ENCODE results near the gene PAX3. TPM values are rescaled to one million over a fixed set of nuclear protein-coding genes. Genes with fewer than 3 reads are reported as not detected.

Gene PAX3
- total RNA-seq, 2 donors from 2014 or later, result not detected

DNA sequence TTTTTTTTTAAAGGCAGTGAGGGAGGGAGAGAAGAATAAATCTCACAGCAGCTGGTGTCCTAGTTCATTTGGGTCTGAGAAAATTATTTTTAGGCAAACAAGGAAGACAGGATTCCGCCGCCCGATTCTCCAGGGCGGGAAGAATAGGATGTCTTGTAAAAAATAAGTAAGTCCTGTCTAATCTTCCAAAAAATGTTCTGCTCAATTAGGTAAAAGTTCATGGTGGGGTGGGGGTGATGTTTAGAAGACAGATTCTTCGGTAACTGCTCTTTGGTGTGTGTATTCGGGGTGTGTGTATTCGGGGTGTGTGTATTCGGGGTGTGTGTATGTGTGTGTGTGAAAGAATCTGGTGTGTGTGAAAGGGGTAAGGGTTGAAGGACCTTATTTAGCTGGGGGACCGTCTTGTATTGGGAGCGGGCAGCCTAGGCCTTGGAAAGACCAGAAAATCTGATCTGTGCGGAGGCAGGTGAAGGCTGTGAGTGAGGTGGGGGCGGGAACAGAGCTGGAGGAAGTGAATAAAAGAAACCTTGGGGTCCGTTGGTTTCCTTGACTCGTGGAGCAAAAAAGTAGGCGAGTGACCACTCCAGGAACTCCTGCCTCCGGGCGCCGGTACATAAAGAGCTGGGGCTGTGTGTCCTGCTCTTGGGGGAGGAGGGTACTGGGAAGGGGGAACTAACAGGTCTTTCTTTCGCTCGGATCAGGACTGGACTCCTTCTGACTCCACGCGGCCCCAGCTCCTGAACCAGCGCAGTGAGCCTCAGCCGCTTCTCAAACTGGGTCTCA is 4.4 kb upstream of the PAX3 start:
- Histone ChIP-seq H3K9me3 (ENCODE audit: control insufficient read depth, low read length) (no peaks in the 10 kb centered on the region), H3K27ac (ENCODE audit: low read depth, low read length) (no peak overlapping the region), H3K27me3 (ENCODE audit: control insufficient read depth, insufficient read depth, low read length, poor library complexity, severe bottlenecking) (peaks cover 100% of the 10 kb centered on the region), H3K9ac (ENCODE audit: extremely low read depth, low read length, poor library complexity, severe bottlenecking) (no peak overlapping the region), H3K4me3 (ENCODE audit: low read length) (no peak overlapping the region), H3K4me1 (ENCODE audit: control insufficient read depth, insufficient read depth, low read length) (peaks cover 3% of the 10 kb centered on the region), H3K36me3 (ENCODE audit: control insufficient read depth, insufficient read depth, low read length) (no peaks in the 10 kb centered on the region)
- H3K9me3 Mint-ChIP-seq, result peaks cover 3% of the 10 kb centered on the region
- TF ChIP-seq, protein P1, sequence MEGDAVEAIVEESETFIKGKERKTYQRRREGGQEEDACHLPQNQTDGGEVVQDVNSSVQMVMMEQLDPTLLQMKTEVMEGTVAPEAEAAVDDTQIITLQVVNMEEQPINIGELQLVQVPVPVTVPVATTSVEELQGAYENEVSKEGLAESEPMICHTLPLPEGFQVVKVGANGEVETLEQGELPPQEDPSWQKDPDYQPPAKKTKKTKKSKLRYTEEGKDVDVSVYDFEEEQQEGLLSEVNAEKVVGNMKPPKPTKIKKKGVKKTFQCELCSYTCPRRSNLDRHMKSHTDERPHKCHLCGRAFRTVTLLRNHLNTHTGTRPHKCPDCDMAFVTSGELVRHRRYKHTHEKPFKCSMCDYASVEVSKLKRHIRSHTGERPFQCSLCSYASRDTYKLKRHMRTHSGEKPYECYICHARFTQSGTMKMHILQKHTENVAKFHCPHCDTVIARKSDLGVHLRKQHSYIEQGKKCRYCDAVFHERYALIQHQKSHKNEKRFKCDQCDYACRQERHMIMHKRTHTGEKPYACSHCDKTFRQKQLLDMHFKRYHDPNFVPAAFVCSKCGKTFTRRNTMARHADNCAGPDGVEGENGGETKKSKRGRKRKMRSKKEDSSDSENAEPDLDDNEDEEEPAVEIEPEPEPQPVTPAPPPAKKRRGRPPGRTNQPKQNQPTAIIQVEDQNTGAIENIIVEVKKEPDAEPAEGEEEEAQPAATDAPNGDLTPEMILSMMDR (conservative IDR thresholded peaks at IDR 0.05), result no peak
- no peak overlapping the region for H3K4me3 Mint-ChIP-seq
- peaks cover 48% of the 10 kb centered on the region for H3K4me1 Mint-ChIP-seq
- no peak for DNase-seq
- H3K27ac Mint-ChIP-seq, result no peak overlapping the region
- peaks cover 100% of the 10 kb centered on the region for H3K27me3 Mint-ChIP-seq (ENCODE audit: insufficient read depth)
- 7 to 8% methylated on average over 6 to 24 of the region's 24 CpGs for WGBS, 2 experiments (ENCODE audit: insufficient coverage in 1 of 2, insufficient read length in 1 of 2)
- H3K36me3 Mint-ChIP-seq (ENCODE audit: low read depth), result no peaks in the 10 kb centered on the region

DNA sequence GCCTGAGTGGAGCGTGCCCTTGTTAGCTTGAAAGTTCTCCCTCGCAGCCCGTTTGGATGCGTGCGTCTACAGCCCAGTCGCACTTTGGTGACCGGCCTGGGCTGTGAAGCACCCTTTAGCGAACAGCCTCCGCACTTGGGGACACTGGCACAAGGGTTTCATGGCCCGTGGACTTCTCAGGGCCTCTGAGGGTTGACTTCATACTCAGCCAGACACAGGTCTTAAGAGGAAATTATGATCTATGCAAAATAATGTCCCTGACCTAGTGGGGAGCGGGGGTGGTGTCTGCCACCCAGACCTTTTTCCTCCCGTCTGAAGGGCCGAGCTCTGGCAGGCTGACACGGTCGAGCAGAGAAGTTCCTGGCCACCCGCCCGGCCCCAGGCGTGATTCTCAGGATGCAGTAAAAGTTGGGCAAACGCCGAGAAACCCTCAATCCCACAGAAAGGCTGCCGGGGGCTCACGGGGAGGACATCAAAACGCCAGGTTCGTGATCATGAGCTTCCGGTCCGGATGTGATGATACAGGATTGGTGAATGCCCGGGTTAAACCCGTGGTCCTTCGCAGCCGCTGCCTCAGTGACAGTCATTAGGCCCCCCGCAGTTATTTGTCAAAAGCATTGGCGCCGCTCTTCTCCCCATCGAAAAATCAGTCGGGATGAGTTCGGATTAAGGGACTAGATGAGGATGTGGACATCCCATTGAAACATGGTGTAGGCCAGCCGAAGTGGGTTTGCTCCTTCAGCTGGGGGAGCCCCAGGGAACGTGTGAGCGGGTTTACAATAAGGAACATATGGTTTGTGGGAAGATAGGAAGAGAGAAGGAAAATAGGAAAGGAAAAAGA is 3.6 kb upstream of the PAX3 start:
- TF ChIP-seq, protein P1 (conservative IDR thresholded peaks at IDR 0.05), result no peak
- H3K4me1 ChIP-seq (ENCODE audit: control insufficient read depth, insufficient read depth, low read length), result peaks cover 3% of the 10 kb centered on the region
- H3K4me3 ChIP-seq (ENCODE audit: low read length), result no peak overlapping the region
- Mint-ChIP-seq H3K4me1 (peaks cover 53% of the 10 kb centered on the region), H3K27ac (no peak overlapping the region), H3K36me3 (ENCODE audit: low read depth) (no peaks in the 10 kb centered on the region), H3K4me3 (peak overlapping the region; percentile 14), H3K27me3 (ENCODE audit: insufficient read depth) (peaks cover 100% of the 10 kb centered on the region), H3K9me3 (peaks cover 3% of the 10 kb centered on the region)
- peaks cover 100% of the 10 kb centered on the region for H3K27me3 ChIP-seq (ENCODE audit: control insufficient read depth, insufficient read depth, low read length, poor library complexity, severe bottlenecking)
- H3K36me3 ChIP-seq (ENCODE audit: control insufficient read depth, insufficient read depth, low read length), result no peaks in the 10 kb centered on the region
- peak; percentile 75 for DNase-seq
- H3K9ac ChIP-seq (ENCODE audit: extremely low read depth, low read length, poor library complexity, severe bottlenecking), result no peak overlapping the region
- no peak overlapping the region for H3K27ac ChIP-seq (ENCODE audit: low read depth, low read length)
- WGBS, 2 experiments (ENCODE audit: insufficient coverage in 1 of 2, insufficient read length in 1 of 2), result 3 to 12% methylated on average over 28 to 39 of the region's 39 CpGs
- H3K9me3 ChIP-seq (ENCODE audit: control insufficient read depth, low read length), result no peaks in the 10 kb centered on the region

DNA sequence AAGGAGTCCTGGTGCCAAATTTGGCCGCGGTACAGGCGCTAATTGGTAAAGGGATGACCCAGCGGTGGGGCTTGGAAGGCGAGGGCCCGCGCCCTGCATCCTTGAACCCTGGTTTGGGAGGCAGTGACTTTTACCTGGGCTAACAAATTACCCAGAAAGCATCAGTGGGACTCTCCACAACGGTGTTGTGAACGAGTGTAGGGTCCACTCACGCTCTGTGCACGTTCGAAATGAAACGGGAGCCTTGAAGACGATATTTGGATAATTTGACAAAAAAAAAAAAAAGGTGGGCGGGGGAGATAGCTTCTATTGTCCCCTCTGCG is 3.0 kb upstream of the PAX3 start:
- no peak overlapping the region for H3K27ac Mint-ChIP-seq

More for the DNA sequence above, 3.0 kb upstream of the PAX3 start:
- Histone ChIP-seq H3K27ac (ENCODE audit: low read depth, low read length) (peak overlapping the region; percentile 56), H3K9ac (ENCODE audit: extremely low read depth, low read length, poor library complexity, severe bottlenecking) (no peak overlapping the region), H3K4me3 (ENCODE audit: low read length) (no peak overlapping the region), H3K9me3 (ENCODE audit: control insufficient read depth, low read length) (no peaks in the 10 kb centered on the region), H3K27me3 (ENCODE audit: control insufficient read depth, insufficient read depth, low read length, poor library complexity, severe bottlenecking) (peaks cover 100% of the 10 kb centered on the region), H3K4me1 (ENCODE audit: control insufficient read depth, insufficient read depth, low read length) (peaks cover 3% of the 10 kb centered on the region), H3K36me3 (ENCODE audit: control insufficient read depth, insufficient read depth, low read length) (no peaks in the 10 kb centered on the region)
- Mint-ChIP-seq H3K9me3 (peaks cover 3% of the 10 kb centered on the region), H3K27me3 (ENCODE audit: insufficient read depth) (peaks cover 100% of the 10 kb centered on the region), H3K4me1 (peaks cover 54% of the 10 kb centered on the region), H3K36me3 (ENCODE audit: low read depth) (no peaks in the 10 kb centered on the region), H3K4me3 (peak overlapping the region; percentile 14)
- no peak for DNase-seq
- TF ChIP-seq, protein P1 (conservative IDR thresholded peaks at IDR 0.05), result no peak
- WGBS, 2 experiments (ENCODE audit: insufficient coverage in 1 of 2, insufficient read length in 1 of 2), result 2 to 7% methylated on average over 3 to 16 of the region's 16 CpGs

Data from endodermal cell (in vitro differentiated cells).